ENCODE data around the gene ZFP64.

ZFP64 gene

GRCh38 chr20:52179331-52180179 is 12.0 kb downstream of the ZFP64 start:
- H3K4me3 ChIP-seq (ENCODE audit: low read depth, low read length), result no peak overlapping the region
- TF ChIP-seq, protein P1, sequence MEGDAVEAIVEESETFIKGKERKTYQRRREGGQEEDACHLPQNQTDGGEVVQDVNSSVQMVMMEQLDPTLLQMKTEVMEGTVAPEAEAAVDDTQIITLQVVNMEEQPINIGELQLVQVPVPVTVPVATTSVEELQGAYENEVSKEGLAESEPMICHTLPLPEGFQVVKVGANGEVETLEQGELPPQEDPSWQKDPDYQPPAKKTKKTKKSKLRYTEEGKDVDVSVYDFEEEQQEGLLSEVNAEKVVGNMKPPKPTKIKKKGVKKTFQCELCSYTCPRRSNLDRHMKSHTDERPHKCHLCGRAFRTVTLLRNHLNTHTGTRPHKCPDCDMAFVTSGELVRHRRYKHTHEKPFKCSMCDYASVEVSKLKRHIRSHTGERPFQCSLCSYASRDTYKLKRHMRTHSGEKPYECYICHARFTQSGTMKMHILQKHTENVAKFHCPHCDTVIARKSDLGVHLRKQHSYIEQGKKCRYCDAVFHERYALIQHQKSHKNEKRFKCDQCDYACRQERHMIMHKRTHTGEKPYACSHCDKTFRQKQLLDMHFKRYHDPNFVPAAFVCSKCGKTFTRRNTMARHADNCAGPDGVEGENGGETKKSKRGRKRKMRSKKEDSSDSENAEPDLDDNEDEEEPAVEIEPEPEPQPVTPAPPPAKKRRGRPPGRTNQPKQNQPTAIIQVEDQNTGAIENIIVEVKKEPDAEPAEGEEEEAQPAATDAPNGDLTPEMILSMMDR (IDR thresholded peaks at IDR 0.05; ENCODE audit: low read depth, low read length), result no peak
- TF ChIP-seq, protein P2, sequence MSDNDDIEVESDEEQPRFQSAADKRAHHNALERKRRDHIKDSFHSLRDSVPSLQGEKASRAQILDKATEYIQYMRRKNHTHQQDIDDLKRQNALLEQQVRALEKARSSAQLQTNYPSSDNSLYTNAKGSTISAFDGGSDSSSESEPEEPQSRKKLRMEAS (IDR thresholded peaks at IDR 0.05; ENCODE audit: low read depth, low read length), result no peak
- TF ChIP-seq POLR2A (IDR thresholded peaks at IDR 0.05; ENCODE audit: extremely low read depth, insufficient read length) (no peak), MYC (IDR thresholded peaks at IDR 0.05; ENCODE audit: low read depth, low read length) (no peak)
- DNase-seq (ENCODE audit: low read depth), result no peak

- DNase-seq (ENCODE audit: low read depth), result no peak
- H3K4me3 ChIP-seq (ENCODE audit: low read depth, low read length), result no peak overlapping the region
- TF ChIP-seq MYC (IDR thresholded peaks at IDR 0.05; ENCODE audit: low read depth, low read length), result no peak
- TF ChIP-seq, protein P2 (IDR thresholded peaks at IDR 0.05; ENCODE audit: low read depth, low read length), result no peak
Measured at GRCh38 chr20:52178691-52179090, 12.9 kb downstream of the ZFP64 start.

DNA sequence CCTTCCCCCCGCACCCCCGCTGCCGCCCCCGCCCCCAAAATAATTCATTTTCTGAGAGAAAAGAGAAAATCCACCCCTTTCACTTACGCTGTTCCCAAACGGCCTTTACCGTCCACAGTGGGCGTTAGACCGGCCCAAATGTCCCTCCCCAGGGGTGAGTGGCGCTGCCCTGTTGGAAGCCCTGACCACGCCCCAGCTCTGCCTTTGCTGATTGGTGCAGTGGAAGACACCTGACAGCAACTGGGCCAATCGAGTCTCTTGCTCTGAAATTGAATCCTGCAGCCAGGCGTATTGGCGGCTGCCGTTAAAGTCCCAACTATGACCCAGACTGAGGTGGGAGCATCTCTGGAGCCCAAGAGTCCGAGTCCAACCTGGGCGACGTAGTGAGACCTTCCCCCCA is 15.7 kb downstream of the ZFP64 start:
- DNase-seq (ENCODE audit: low read depth), result no peak
- H3K4me3 ChIP-seq (ENCODE audit: low read depth, low read length), result no peak overlapping the region
- TF ChIP-seq MYC (IDR thresholded peaks at IDR 0.05; ENCODE audit: low read depth, low read length), result no peak
- TF ChIP-seq, protein P2 (IDR thresholded peaks at IDR 0.05; ENCODE audit: low read depth, low read length), result no peak
- TF ChIP-seq, protein P1 (IDR thresholded peaks at IDR 0.05; ENCODE audit: low read depth, low read length), result no peak
- no peak for TF ChIP-seq POLR2A (IDR thresholded peaks at IDR 0.05; ENCODE audit: extremely low read depth, insufficient read length)

DNA sequence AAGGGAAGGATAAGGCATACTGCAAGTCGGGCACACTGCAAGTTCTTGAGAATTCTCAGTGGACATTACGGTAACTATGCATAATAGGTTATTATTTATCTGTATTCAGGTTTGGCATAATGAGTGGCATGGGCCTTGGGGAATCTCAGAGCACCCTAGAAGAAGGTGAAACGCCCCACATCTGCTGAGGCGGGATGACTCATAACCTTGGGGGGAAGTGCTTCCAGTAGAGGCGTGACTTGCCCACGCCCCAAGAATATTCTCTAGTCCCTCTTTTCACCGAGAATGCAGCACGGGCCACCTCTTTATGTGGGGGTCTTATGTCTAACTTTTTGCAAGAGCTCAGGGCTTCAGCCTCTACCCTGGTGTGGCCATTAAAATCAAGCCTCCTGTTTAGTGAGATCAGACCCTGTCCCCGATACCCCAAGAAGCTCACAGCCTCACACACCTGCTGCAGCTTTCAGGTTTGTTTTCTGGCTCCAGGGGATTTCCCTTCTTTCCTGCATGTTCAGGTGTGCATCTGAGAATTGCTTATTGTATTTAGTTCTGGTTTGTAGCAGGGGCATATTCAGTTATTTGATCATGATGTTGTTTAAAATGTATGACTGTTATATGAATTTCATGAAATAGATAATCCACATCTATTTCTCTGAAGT is 19.1 kb downstream of the ZFP64 start:
- DNase-seq (ENCODE audit: low read depth), result no peak

GRCh38 chr20:52171025-52171424 is 20.6 kb downstream of the ZFP64 start:
- TF ChIP-seq, protein P2 (IDR thresholded peaks at IDR 0.05; ENCODE audit: low read depth, low read length), result no peak
- TF ChIP-seq MYC (IDR thresholded peaks at IDR 0.05; ENCODE audit: low read depth, low read length) (no peak), POLR2A (IDR thresholded peaks at IDR 0.05; ENCODE audit: extremely low read depth, insufficient read length) (no peak)
- TF ChIP-seq, protein P1 (IDR thresholded peaks at IDR 0.05; ENCODE audit: low read depth, low read length), result no peak
- no peak overlapping the region for H3K4me3 ChIP-seq (ENCODE audit: low read depth, low read length)
- no peak for DNase-seq (ENCODE audit: low read depth)

More for the DNA sequence above, 19.1 kb downstream of the ZFP64 start:
- no peak for TF ChIP-seq MYC (IDR thresholded peaks at IDR 0.05; ENCODE audit: low read depth, low read length)
- TF ChIP-seq, protein P2 (IDR thresholded peaks at IDR 0.05; ENCODE audit: low read depth, low read length), result no peak
- TF ChIP-seq, protein P1 (IDR thresholded peaks at IDR 0.05; ENCODE audit: low read depth, low read length), result no peak
- TF ChIP-seq POLR2A (IDR thresholded peaks at IDR 0.05; ENCODE audit: extremely low read depth, insufficient read length), result no peak
- no peak overlapping the region for H3K4me3 ChIP-seq (ENCODE audit: low read depth, low read length)

DNA sequence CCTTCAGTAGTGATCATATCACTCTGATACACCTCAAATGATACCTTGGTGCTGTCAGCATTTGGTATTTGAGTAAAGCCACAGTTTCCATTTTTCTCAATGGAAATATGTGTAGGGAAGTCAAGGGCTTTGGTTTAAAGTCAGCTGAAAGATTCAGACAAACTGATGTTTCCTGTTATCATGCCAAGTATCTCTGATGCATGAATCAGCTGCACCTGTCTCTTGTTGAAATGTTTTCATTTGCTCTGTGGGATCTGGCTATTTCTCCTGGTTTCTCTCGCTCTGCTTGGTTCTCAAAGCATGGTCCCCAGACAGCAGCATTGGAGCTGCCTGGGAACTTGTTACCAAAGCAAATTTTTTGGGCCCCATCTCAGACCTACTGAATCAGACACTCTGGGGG is 23.5 kb downstream of the ZFP64 start:
- no peak for DNase-seq (ENCODE audit: low read depth)
- no peak overlapping the region for H3K4me3 ChIP-seq (ENCODE audit: low read depth, low read length)
- TF ChIP-seq MYC (IDR thresholded peaks at IDR 0.05; ENCODE audit: low read depth, low read length) (no peak), POLR2A (IDR thresholded peaks at IDR 0.05; ENCODE audit: extremely low read depth, insufficient read length) (no peak)
- TF ChIP-seq, protein P1 (IDR thresholded peaks at IDR 0.05; ENCODE audit: low read depth, low read length), result no peak
- TF ChIP-seq, protein P2 (IDR thresholded peaks at IDR 0.05; ENCODE audit: low read depth, low read length), result no peak
